ENCODE results near the gene PBX1. TPM values are rescaled to one million over a fixed set of nuclear protein-coding genes. Genes with fewer than 3 reads are reported as not detected.

Gene PBX1
- total RNA-seq, 2 experiments from 2014 or later: not detected

- TF ChIP-seq, protein P1, sequence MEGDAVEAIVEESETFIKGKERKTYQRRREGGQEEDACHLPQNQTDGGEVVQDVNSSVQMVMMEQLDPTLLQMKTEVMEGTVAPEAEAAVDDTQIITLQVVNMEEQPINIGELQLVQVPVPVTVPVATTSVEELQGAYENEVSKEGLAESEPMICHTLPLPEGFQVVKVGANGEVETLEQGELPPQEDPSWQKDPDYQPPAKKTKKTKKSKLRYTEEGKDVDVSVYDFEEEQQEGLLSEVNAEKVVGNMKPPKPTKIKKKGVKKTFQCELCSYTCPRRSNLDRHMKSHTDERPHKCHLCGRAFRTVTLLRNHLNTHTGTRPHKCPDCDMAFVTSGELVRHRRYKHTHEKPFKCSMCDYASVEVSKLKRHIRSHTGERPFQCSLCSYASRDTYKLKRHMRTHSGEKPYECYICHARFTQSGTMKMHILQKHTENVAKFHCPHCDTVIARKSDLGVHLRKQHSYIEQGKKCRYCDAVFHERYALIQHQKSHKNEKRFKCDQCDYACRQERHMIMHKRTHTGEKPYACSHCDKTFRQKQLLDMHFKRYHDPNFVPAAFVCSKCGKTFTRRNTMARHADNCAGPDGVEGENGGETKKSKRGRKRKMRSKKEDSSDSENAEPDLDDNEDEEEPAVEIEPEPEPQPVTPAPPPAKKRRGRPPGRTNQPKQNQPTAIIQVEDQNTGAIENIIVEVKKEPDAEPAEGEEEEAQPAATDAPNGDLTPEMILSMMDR (IDR thresholded peaks at IDR 0.05): no peak
- H3K9me3 Mint-ChIP-seq: no peaks in the 10 kb centered on the region
- ATAC-seq: no peak
- peaks cover 4% of the 10 kb centered on the region for H3K27me3 Mint-ChIP-seq
- CTCF ChIA-PET: no interaction called here
- intact Hi-C loops (cut with micrococcal nuclease): no loop called here
- POLR2A ChIA-PET: no interaction called here
- no peak overlapping the region for H3K27ac Mint-ChIP-seq
- H3K4me3 Mint-ChIP-seq: no peak overlapping the region
- H3K36me3 Mint-ChIP-seq (ENCODE audit: low read depth): no peaks in the 10 kb centered on the region
- no peak for DNase-seq
- no peaks in the 10 kb centered on the region for H3K4me1 Mint-ChIP-seq (ENCODE audit: low read depth)
Observed at GRCh38 chr1:164622068-164622845, 63.3 kb downstream of the PBX1 start.

DNA sequence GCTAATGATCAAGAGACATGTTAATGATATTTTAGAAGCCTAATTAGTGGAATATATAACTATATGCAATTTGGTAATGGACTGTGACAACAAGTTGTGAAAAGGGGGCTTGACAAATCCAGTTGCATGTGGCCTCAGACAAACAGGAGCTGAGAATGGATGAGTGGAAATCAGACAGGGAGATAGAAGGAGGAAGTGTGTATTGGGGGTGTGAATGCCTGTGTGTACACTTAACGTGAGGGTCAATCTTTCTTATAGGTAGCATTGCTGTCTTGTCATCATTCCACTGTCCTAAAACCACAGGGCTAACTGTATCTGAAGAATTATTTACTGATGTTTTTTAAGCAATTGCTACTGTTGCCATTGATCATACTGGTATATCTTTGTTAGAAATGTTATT is 64.8 kb downstream of the PBX1 start:
- intact Hi-C loops (cut with micrococcal nuclease): no loop called here
- Mint-ChIP-seq H3K36me3 (ENCODE audit: low read depth) (no peaks in the 10 kb centered on the region), H3K9me3 (no peaks in the 10 kb centered on the region), H3K4me3 (no peak overlapping the region), H3K4me1 (ENCODE audit: low read depth) (no peaks in the 10 kb centered on the region), H3K27ac (no peak overlapping the region), H3K27me3 (peaks cover 4% of the 10 kb centered on the region)
- DNase-seq (no peak), ATAC-seq (no peak)
- CTCF ChIA-PET: no interaction called here
- TF ChIP-seq, protein P1 (IDR thresholded peaks at IDR 0.05): no peak
- POLR2A ChIA-PET: no interaction called here

- TF ChIP-seq, protein P1 (IDR thresholded peaks at IDR 0.05): no peak
- Mint-ChIP-seq H3K4me1 (ENCODE audit: low read depth) (no peaks in the 10 kb centered on the region), H3K4me3 (no peak overlapping the region), H3K27me3 (peaks cover 4% of the 10 kb centered on the region), H3K36me3 (ENCODE audit: low read depth) (no peaks in the 10 kb centered on the region), H3K27ac (no peak overlapping the region), H3K9me3 (no peaks in the 10 kb centered on the region)
- no peak for ATAC-seq
- DNase-seq: no peak
- POLR2A ChIA-PET: no interaction called here
- intact Hi-C loops (cut with micrococcal nuclease): no loop called here
- CTCF ChIA-PET: no interaction called here
Observed at GRCh38 chr1:164624400-164624799, 65.4 kb downstream of the PBX1 start.

- peaks cover 4% of the 10 kb centered on the region for H3K27me3 Mint-ChIP-seq
- no peaks in the 10 kb centered on the region for H3K4me1 Mint-ChIP-seq (ENCODE audit: low read depth)
- no peak for DNase-seq
- intact Hi-C loops (cut with micrococcal nuclease): no loop called here
- no peaks in the 10 kb centered on the region for H3K9me3 Mint-ChIP-seq
- H3K27ac Mint-ChIP-seq: no peak overlapping the region
- no peak for ATAC-seq
- POLR2A ChIA-PET: no interaction called here
- no peak overlapping the region for H3K4me3 Mint-ChIP-seq
- H3K36me3 Mint-ChIP-seq (ENCODE audit: low read depth): no peaks in the 10 kb centered on the region
- CTCF ChIA-PET: interaction anchor here (1.0 kb wide), 1 partner anchor 22 kb away, joined by 4 read pairs; no protein-coding TSS in a partner anchor
- TF ChIP-seq, protein P1 (IDR thresholded peaks at IDR 0.05): no peak
Observed at GRCh38 chr1:164625004-164625617, 66.1 kb downstream of the PBX1 start.

DNA sequence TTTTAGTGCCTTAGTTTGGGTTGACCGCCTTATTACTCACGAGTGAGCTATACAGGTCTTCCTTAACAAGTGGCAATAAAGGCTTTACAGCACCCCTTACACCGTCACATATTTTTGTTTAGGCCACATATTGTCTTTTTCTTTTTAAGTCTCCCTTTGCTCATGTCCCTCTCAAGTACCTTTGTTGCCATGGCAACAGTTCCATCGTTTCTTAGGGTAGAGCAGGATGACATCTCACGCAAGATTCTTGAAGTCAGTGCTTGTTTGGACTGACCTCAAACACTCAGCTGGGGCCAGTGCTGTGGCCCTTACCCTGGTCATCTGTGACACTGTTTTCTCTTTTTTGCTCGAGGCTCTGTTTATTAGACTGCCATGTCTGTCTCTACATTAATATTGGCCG is 69.8 kb downstream of the PBX1 start:
- Mint-ChIP-seq H3K4me3 (no peak overlapping the region), H3K27me3 (peaks cover 1% of the 10 kb centered on the region), H3K9me3 (no peaks in the 10 kb centered on the region), H3K4me1 (ENCODE audit: low read depth) (no peaks in the 10 kb centered on the region), H3K27ac (no peak overlapping the region), H3K36me3 (ENCODE audit: low read depth) (no peaks in the 10 kb centered on the region)
- ChIA-PET CTCF (no interaction called here), POLR2A (no interaction called here)
- intact Hi-C loops (cut with micrococcal nuclease): no loop called here
- TF ChIP-seq, protein P1 (IDR thresholded peaks at IDR 0.05): no peak
- no peak for DNase-seq
- no peak for ATAC-seq

Measured in activated CD8-positive, alpha-beta T cell treated with anti-CD3 and anti-CD28 coated beads for 36 hours (primary cell).